ENCODE measurements around the gene C1orf167.

C1orf167 gene

GRCh38 chr1:11779715-11780379 lies 17.9 kb downstream of the C1orf167 start:
- Histone ChIP-seq H3K36me3 (ENCODE audit: control insufficient read depth, low read length) (no peaks in the 10 kb centered on the region), H3K4me1 (ENCODE audit: control insufficient read depth, low read length) (peaks cover 3% of the 10 kb centered on the region), H3K9me2 (replicated peaks; ENCODE audit: control insufficient read depth, low read length) (no peaks in the 10 kb centered on the region), H3F3A (ENCODE audit: control insufficient read depth, insufficient read depth) (no peaks in the 10 kb centered on the region), H3K27me3 (ENCODE audit: control insufficient read depth, low read length) (no peaks in the 10 kb centered on the region), H3K79me2 (ENCODE audit: control insufficient read depth, low read length) (no peaks in the 10 kb centered on the region), H3K4me3 (ENCODE audit: low read length) (no peak overlapping the region), H3K4me2 (ENCODE audit: low read length) (no peak overlapping the region), H3K9me3 (ENCODE audit: control insufficient read depth, insufficient read depth, low read length) (no peaks in the 10 kb centered on the region), H4K20me1 (ENCODE audit: control insufficient read depth, insufficient read depth, low read depth, low read length) (no peaks in the 10 kb centered on the region), H3K27ac (ENCODE audit: low read depth, low read length) (no peak overlapping the region)
- no peak for TF ChIP-seq CTCF (IDR thresholded peaks at IDR 0.05; ENCODE audit: low read depth, low read length, poor library complexity, severe bottlenecking)
- no peak for TF ChIP-seq EZH2phosphoT487 (IDR thresholded peaks at IDR 0.05; ENCODE audit: borderline replicate concordance, low read length)

GRCh38 chr1:11780380-11781147 lies 18.6 kb downstream of the C1orf167 start:
- no peak overlapping the region for H3K27ac ChIP-seq (ENCODE audit: low read depth, low read length)
- no peaks in the 10 kb centered on the region for H3K36me3 ChIP-seq (ENCODE audit: control insufficient read depth, low read length)
- H3K9me2 ChIP-seq (replicated peaks; ENCODE audit: control insufficient read depth, low read length) = no peaks in the 10 kb centered on the region
- H3K79me2 ChIP-seq (ENCODE audit: control insufficient read depth, low read length) = no peaks in the 10 kb centered on the region
- H3K27me3 ChIP-seq (ENCODE audit: control insufficient read depth, low read length) = no peaks in the 10 kb centered on the region
- H3K4me1 ChIP-seq (ENCODE audit: control insufficient read depth, low read length) = peaks cover 10% of the 10 kb centered on the region
- no peaks in the 10 kb centered on the region for H3K9me3 ChIP-seq (ENCODE audit: control insufficient read depth, insufficient read depth, low read length)
- H4K20me1 ChIP-seq (ENCODE audit: control insufficient read depth, insufficient read depth, low read depth, low read length) = no peaks in the 10 kb centered on the region
- H3K4me2 ChIP-seq (ENCODE audit: low read length) = no peak overlapping the region
- H3F3A ChIP-seq (ENCODE audit: control insufficient read depth, insufficient read depth) = no peaks in the 10 kb centered on the region; the same call in 1 of the 2 replicates
- H3K4me3 ChIP-seq (ENCODE audit: low read length) = no peak overlapping the region
- no peak for TF ChIP-seq CTCF (IDR thresholded peaks at IDR 0.05; ENCODE audit: low read depth, low read length, poor library complexity, severe bottlenecking)

DNA sequence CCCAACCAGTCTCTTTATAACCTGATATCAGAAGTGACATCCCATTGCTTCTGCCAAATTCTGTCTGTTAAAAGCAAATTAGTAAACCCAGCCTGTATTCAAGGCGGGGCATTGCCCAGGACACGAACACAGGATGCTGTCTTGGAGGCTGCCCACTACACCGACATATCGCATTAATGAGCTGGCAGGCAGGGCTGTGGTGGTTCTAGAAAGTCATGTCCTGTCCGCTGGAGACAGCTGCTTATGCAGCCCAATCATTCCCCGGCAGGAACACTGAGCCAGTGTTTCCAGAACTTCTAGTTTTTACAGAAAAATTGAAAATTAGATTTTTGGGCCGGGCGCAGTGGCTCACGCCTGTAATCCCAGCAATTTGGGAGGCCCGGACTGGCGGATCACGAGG lies 19.3 kb downstream of the C1orf167 start:
- no peaks in the 10 kb centered on the region for H3K79me2 ChIP-seq (ENCODE audit: control insufficient read depth, low read length)
- H3K4me1 ChIP-seq (ENCODE audit: control insufficient read depth, low read length) = peaks cover 17% of the 10 kb centered on the region
- TF ChIP-seq EZH2phosphoT487 (IDR thresholded peaks at IDR 0.05; ENCODE audit: borderline replicate concordance, low read length) (no peak), CTCF (IDR thresholded peaks at IDR 0.05; ENCODE audit: low read depth, low read length, poor library complexity, severe bottlenecking) (no peak)
- no peaks in the 10 kb centered on the region for H3K27me3 ChIP-seq (ENCODE audit: control insufficient read depth, low read length)
- H3K9me2 ChIP-seq (replicated peaks; ENCODE audit: control insufficient read depth, low read length) = no peaks in the 10 kb centered on the region
- H3K9me3 ChIP-seq (ENCODE audit: control insufficient read depth, insufficient read depth, low read length) = no peaks in the 10 kb centered on the region
- H3K4me3 ChIP-seq (ENCODE audit: low read length) = no peak overlapping the region
- no peaks in the 10 kb centered on the region for H4K20me1 ChIP-seq (ENCODE audit: control insufficient read depth, insufficient read depth, low read depth, low read length)
- peaks cover 4% of the 10 kb centered on the region for H3F3A ChIP-seq (ENCODE audit: control insufficient read depth, insufficient read depth)
- H3K4me2 ChIP-seq (ENCODE audit: low read length) = no peak overlapping the region
- H3K36me3 ChIP-seq (ENCODE audit: control insufficient read depth, low read length) = no peaks in the 10 kb centered on the region
- H3K27ac ChIP-seq (ENCODE audit: low read depth, low read length) = no peak overlapping the region

Data from DOHH2 (cell line).